DMS 273 (cell line): ENCODE results near the gene BACH2.

Experiments used
- DNase-seq: peaks from one replicate; lab custom pipeline; 2025; ENCODE audit not compliant: unreplicated experiment; lab: John Stamatoyannopoulos, UW

Gene BACH2

DNA sequence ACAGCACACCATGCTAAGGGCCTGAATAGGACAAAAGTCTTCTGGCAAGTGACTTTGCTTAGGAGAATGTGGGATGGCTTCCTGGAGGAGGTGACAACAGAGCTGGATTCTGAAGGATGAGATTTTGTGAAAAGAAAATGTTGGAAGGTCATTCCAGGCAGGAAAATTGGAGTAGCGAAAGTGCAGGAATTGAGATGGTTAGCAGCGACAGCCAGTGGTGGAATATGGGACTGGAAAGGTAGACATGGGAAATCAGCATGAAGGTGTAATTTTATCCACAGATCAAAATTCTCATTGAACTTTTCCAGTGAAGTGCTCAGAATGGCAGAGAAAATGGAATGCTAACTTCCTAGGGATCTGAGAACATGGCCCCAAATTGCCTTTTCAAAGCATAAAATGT lies 5.7 kb upstream of the BACH2 start:
- DNase-seq, result no peak

- DNase-seq, result no peak
Observed at GRCh38 chr6:90301816-90302215, 5.2 kb upstream of the BACH2 start.

DNA sequence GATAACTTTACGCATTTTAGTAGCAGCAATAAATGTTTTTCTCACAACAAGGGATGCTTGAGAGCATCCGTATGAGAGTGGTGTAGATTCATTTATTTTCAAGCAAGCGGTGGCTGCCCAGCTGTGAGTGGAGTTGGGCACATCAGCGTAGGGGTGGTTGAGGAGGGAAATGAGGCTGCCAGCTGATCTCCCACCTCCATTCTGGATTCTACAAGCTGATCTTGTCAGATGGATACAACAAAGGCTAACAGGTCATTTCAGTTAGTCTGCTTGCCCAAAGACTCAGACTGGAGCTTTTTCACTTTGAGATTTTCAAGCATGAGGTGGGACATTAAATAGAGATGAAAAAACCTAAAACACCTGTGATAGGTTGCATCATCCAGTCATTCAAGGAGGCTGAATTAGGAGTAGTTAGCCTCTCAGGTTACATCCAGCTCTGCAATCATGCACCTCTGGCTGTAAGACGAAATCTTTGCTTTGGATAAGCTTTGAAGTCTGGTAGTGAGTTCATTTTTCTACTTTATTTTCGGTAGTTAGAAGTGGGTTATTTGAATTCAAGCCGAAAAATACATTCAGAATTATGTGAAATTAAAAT lies 1.9 kb upstream of the BACH2 start:
- DNase-seq, result peak; percentile 15

DNA sequence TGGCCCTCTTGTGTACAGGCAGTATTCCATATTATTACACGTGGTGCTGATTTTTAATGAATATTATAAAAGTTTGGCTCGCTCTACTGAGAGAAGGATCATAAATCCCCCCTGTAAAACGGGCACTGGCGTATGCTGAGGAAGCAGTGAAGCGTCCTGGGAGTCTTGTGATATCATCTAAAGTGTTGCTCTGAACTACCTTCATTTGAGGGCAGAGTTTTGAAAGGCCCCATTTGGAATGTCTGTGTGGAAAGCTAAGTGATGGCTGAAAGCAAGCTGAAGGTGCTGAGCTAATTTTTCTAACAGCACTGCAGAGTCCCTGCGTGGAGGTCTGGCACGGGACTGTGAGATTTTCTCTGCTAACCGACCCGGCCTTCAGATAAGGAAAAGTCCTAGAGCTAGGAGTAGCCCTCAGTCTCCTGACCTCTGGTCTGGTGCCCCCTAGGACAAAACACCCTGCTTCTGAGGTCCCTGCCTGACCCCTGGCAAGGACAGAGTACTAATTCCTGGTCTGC lies 1.3 kb upstream of the BACH2 start:
- no peak for DNase-seq

DNA sequence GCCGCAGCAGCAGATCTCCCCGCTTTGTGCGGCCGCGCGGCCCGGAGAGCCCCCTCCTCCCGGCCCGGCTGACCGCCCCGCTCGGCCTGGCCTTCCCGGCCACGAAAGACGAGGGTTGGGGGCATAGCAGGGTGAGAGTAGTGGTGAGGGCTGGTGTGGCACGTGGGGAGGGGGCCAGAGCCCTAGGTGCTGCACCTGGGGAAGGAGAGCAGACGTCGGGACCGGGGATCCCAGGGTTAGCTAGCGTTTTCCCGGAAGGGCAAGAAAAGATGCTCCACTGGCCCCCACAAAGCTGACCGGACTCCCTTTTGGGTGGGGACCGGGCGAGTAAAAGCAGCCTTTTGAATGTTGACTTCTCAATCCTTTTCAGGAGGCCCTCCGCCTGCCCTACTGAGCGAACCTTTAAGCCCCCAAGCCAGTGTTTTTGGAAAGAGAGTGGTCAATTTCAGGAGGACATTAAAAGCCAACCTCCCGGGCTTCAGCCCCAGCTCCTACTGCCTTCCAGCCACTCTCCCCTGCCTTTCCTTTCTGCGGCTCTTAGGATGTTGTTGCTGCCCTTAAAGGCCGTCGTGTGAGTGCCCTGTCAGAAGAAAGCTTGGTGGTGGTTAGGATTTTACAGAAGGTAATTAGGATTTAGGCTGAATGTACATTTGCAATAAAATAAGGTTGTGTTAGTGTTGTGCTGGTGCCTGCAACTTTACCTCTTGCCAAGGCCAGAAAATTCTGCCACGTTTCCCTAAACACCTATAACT lies 648 bp upstream of the BACH2 start:
- DNase-seq, result no peak

- DNase-seq, result peak; percentile 86
Observed at GRCh38 chr6:90295854-90296340, 746 bp downstream of the BACH2 start.

DNA sequence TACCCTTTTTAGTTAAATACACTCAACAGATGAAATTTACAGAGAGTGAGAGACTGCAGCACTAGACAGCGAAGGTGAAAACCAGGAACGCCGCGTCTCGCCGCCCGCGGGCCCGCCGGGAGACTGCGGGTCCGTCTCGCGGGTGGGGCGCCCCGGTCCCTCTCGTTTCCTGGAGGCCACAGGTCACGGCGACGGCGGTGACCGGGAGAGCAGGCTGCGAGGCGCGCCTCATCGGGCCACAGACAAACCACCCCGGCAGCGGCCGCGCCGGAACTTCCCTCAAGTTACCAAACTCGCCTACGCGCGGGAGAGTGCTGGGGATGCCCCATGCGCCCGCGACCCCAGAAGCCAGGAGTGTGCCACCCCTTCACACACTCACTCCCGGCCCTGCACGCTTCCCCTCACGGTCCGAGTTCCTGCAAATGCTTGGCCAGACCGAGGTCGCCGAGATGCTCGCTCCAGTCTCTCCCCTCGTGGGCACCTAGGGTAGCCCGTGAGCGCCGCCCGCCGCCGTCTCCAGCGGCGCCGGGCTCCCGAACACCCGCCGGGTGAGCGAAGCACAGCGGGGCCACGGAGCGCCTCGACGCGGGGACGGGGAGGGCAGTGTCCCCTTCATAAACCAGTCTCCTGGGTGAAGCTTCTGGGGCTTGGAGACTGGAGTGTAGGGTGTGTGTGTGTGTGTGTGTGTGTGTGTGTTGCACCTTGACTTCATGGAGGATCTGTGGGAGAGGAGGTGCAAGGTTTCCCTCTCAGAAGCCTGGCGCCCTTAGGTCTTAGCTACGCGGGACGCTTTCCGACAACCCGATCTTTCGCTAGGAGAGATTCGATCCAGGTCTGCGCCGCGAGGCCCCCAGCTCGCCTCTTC lies 1.4 kb downstream of the BACH2 start:
- peak; percentile 78 for DNase-seq

DNA sequence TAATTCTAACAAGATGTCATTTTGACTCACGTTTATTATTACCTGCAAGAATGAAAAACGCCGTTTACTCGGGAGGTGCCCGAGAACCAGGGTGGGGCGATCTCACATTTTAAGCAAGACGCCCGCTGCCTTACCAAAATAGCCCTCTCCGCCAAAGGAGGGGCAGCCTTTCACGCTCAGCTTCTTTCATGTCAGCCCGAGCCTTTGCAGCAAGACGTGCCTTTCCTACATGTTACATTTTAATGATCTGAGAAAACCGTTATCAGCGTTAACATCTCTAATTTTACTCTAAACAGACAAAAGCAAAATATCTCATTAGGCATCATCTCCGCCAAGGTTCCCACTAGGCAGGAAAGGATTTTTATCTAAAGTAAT lies 2.0 kb downstream of the BACH2 start:
- peak; percentile 69 for DNase-seq

DNA sequence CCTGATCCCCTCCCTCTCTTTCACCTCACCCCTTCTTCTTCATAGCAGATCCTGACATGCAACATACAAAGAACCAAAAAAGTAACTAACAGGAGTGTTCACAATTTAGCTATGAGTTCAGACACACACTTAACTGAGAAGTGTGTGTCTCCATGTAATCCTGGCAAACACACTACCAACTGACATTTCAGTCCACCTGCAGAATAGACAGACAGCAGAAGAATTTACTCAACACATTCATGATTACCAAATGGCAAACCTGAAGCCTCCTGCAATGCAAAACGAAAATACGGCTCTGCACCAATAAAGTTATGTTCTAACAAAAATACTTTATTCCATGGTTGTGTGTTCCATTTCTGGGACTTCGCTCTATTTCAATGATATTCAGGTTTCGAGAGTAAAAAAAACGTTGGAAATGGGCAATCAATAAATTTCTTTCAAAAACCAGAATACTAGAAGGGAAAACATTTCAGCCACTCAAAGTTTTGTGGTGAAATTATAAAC lies 2.6 kb downstream of the BACH2 start:
- peak; percentile 32 for DNase-seq

GRCh38 chr6:90293319-90293953 lies 3.2 kb downstream of the BACH2 start:
- peak; percentile 94 for DNase-seq

GRCh38 chr6:90291565-90291964 lies 5.1 kb downstream of the BACH2 start:
- no peak for DNase-seq

DNA sequence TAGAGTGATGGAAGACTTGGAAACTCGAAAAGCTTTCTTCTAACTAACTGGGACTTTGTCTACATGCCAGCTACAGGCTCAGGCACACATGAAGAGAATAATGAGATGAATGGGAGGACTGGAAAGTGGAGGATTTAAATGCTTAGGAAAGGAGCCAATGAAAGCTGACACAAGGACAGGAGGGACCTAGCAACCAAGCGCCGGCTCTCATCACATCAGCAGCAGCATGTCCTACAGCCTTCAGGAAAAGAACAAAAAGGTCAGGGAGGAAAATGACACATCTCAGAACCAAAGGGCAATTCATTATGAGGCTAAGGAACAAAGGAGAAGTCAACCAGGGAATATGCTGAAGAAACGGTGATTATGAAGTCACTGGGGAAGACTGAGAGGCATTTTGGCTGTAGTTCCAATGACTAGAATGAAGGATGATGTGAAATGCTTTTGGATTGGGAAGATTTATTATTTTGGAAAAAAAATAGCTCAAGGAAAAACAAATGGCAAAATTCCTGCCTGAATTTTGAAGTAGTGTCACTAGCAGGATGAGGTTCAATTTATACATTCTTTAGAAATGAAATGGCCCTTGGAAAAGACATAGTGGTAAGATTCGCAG lies 5.7 kb downstream of the BACH2 start:
- no peak for DNase-seq

- no peak for DNase-seq
Observed at GRCh38 chr6:90289902-90290301, 6.7 kb downstream of the BACH2 start.

GRCh38 chr6:90288404-90288803 lies 8.2 kb downstream of the BACH2 start:
- DNase-seq, result no peak

DNA sequence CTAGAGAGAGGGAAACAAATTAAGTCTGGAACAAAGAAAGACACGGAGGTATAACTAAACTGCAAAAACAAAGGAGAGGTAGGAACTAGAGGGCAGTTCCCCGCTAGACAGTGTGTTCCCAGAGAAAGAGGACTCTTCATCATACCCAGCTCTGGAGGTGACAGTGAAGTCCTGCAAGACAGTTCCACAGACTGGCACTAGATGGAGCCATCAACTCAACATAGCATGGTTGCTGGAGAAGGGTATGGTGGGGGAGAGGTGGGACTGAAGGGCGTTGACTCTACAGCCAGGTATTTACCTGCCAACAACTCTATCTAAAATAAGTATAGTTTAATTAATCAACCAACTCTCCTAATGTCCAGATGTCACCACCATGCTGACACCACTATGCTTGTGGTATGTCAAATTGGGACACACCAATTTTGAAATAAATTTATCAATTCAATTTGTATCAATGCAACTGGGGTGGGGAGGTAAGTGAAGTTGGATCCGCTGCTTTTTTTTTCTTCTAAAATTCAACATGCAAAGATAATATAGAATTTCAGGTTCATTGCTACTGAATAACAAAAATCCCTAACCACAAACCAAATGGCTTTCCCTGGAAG lies 9.7 kb downstream of the BACH2 start:
- DNase-seq, result peak; percentile 76

GRCh38 chr6:90285611-90286381 lies 10.8 kb downstream of the BACH2 start:
- DNase-seq, result peak; percentile 72

- DNase-seq, result no peak
Observed at GRCh38 chr6:90285042-90285481, 11.6 kb downstream of the BACH2 start.

- DNase-seq, result peak; percentile 13
Observed at GRCh38 chr6:90284236-90285041, 12.2 kb downstream of the BACH2 start.
